Non-pigmented ciliary epithelial cell (primary cell): ENCODE measurements around the gene METTL8.
"Not testable (repeated sequence)": the region's sequence is repeated elsewhere in the genome, so short reads cannot be mapped to it uniquely, and the experiment has no call there.

ENCODE experiments used
- DNase-seq: peaks from one replicate; pipeline ENCODE4 v3.0.0-alpha.2; 2010; ENCODE audit warnings: low read depth

The METTL8 gene

GRCh38 chr2:171342067-171342413 is 91.8 kb downstream of the METTL8 start:
- DNase-seq = no peak

GRCh38 chr2:171341394-171342066 is 92.3 kb downstream of the METTL8 start:
- DNase-seq = no peak

GRCh38 chr2:171334946-171335345 is 98.8 kb downstream of the METTL8 start:
- no peak for DNase-seq

GRCh38 chr2:171334171-171334570 is 99.6 kb downstream of the METTL8 start:
- no peak for DNase-seq

- DNase-seq = no peak
Measured at GRCh38 chr2:171330155-171330956, 103.4 kb downstream of the METTL8 start.

- DNase-seq = no peak
Measured at GRCh38 chr2:171327043-171327496, 106.7 kb downstream of the METTL8 start.

- DNase-seq = no peak
Measured at GRCh38 chr2:171325886-171326585, 107.8 kb downstream of the METTL8 start.

- DNase-seq = no peak
Measured at GRCh38 chr2:171323971-171324528, 109.7 kb downstream of the METTL8 start.

- no peak for DNase-seq
Measured at GRCh38 chr2:171322928-171323327, 110.9 kb downstream of the METTL8 start.

- no peak for DNase-seq
Measured at GRCh38 chr2:171320731-171321130, 113.1 kb downstream of the METTL8 start.

- DNase-seq = no peak
Measured at GRCh38 chr2:171320208-171320621, 113.6 kb downstream of the METTL8 start.

GRCh38 chr2:171319164-171319810 is 114.5 kb downstream of the METTL8 start:
- peak; percentile 32 for DNase-seq

- no peak for DNase-seq
Measured at GRCh38 chr2:171318463-171318934, 115.3 kb downstream of the METTL8 start.

GRCh38 chr2:171317492-171318125 is 116.2 kb downstream of the METTL8 start:
- no peak for DNase-seq

- no peak for DNase-seq
Measured at GRCh38 chr2:171316755-171317337, 116.9 kb downstream of the METTL8 start.

- no peak for DNase-seq
Measured at GRCh38 chr2:171316220-171316619, 117.6 kb downstream of the METTL8 start.

- no peak for DNase-seq
Measured at GRCh38 chr2:171315781-171316180, 118.0 kb downstream of the METTL8 start.

- DNase-seq = not testable (repeated sequence)
Measured at GRCh38 chr2:171312182-171312581, 121.6 kb downstream of the METTL8 start.

- not testable (repeated sequence) for DNase-seq
Measured at GRCh38 chr2:171311589-171311988, 122.2 kb downstream of the METTL8 start.

GRCh38 chr2:171310889-171311288 is 122.9 kb downstream of the METTL8 start:
- no peak for DNase-seq
